ENCODE measurements around the gene FOXP1. TPM values are rescaled to one million over a fixed set of nuclear protein-coding genes. Genes with fewer than 3 reads are reported as not detected.
A peak's percentile ranks its signal among the peaks of the same experiment; 100 is the strongest.

FOXP1 gene
- total and polyA plus RNA-seq, 2 experiments from 2014 or later = 76.8 to 99.8 TPM

- H3K4me3 ChIP-seq = no peak overlapping the region
- H3K9me2 ChIP-seq (replicated peaks; ENCODE audit: insufficient read depth) = no peaks in the 10 kb centered on the region
- no peak for DNase-seq (ENCODE audit: low spot score)
- no peaks in the 10 kb centered on the region for H3K36me3 ChIP-seq (replicated peaks; ENCODE audit: insufficient read depth, low read depth)
- H3K4me2 ChIP-seq = no peak overlapping the region
- 93% methylated on average over 4 of the region's 4 CpGs for WGBS (ENCODE audit: low lambda C conversion rate, missing lambda C conversion rate)
- peaks cover 88% of the 10 kb centered on the region for H3K79me2 ChIP-seq
- no peaks in the 10 kb centered on the region for H3K27me3 ChIP-seq
- TF ChIP-seq, protein P1, sequence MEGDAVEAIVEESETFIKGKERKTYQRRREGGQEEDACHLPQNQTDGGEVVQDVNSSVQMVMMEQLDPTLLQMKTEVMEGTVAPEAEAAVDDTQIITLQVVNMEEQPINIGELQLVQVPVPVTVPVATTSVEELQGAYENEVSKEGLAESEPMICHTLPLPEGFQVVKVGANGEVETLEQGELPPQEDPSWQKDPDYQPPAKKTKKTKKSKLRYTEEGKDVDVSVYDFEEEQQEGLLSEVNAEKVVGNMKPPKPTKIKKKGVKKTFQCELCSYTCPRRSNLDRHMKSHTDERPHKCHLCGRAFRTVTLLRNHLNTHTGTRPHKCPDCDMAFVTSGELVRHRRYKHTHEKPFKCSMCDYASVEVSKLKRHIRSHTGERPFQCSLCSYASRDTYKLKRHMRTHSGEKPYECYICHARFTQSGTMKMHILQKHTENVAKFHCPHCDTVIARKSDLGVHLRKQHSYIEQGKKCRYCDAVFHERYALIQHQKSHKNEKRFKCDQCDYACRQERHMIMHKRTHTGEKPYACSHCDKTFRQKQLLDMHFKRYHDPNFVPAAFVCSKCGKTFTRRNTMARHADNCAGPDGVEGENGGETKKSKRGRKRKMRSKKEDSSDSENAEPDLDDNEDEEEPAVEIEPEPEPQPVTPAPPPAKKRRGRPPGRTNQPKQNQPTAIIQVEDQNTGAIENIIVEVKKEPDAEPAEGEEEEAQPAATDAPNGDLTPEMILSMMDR (IDR thresholded peaks at IDR 0.05; ENCODE audit: poor library complexity) = no peak
- no peak for TF ChIP-seq EZH2phosphoT487 (IDR thresholded peaks at IDR 0.05; ENCODE audit: low read depth, severe bottlenecking, unreplicated experiment)
- TF ChIP-seq EZH2 (IDR thresholded peaks at IDR 0.05; ENCODE audit: borderline replicate concordance) = no peak
- peaks cover 29% of the 10 kb centered on the region for H3K4me1 ChIP-seq (ENCODE audit: insufficient read depth)
- H2AFZ ChIP-seq = no peak overlapping the region
- H3K9me3 ChIP-seq (ENCODE audit: low read depth) = no peaks in the 10 kb centered on the region
- H4K20me1 ChIP-seq (ENCODE audit: insufficient read depth, poor library complexity, severe bottlenecking) = no peaks in the 10 kb centered on the region
- H3K27ac ChIP-seq = no peak overlapping the region
These were observed 460.9 kb downstream of the FOXP1 start for GRCh38 chr3:71122641-71123040.

DNA sequence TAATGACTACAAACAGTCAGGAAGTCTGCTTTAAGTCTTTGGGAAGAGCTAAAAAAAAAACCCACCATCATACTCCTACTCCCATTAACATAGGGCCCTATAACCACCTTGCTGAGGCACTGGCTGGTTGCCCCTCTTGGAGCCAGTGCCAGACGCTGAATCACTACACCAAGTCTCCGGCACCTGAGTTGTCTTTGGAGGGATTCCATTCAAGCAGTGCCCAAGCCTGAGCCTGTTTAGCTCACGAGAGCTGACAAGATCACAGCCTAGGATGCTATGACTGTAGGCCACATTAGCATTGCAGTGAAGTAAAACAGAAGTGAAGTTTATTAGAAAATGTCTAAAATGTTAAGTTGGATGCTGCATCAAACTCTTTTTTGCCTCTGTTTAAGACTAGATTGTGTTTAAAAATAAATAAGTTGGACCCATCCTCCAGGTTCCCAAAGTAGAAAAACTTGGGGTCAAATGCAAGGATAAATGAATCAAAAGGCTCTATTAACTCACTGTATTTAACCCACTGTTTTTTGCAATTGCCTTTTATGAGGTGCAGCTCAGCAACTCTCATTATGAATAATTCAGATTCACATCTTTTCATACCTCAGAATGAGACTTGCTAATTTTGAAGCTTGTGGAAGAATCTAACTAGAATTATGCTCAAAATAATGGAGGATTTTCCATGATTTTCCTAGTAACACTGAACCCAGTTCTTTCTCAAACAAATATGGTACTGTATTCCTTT lies 461.9 kb downstream of the FOXP1 start:
- TF ChIP-seq, protein P1 (IDR thresholded peaks at IDR 0.05; ENCODE audit: poor library complexity) = no peak
- TF ChIP-seq EZH2phosphoT487 (IDR thresholded peaks at IDR 0.05; ENCODE audit: low read depth, severe bottlenecking, unreplicated experiment) = no peak
- TF ChIP-seq EZH2 (IDR thresholded peaks at IDR 0.05; ENCODE audit: borderline replicate concordance) = no peak
- Histone ChIP-seq H3K4me2 (no peak overlapping the region), H3K79me2 (peaks cover 88% of the 10 kb centered on the region), H4K20me1 (ENCODE audit: insufficient read depth, poor library complexity, severe bottlenecking) (no peaks in the 10 kb centered on the region), H3K9me3 (ENCODE audit: low read depth) (no peaks in the 10 kb centered on the region), H2AFZ (no peak overlapping the region), H3K9me2 (replicated peaks; ENCODE audit: insufficient read depth) (no peaks in the 10 kb centered on the region), H3K27ac (peak overlapping the region; percentile 84), H3K4me3 (no peak overlapping the region), H3K4me1 (ENCODE audit: insufficient read depth) (peaks cover 28% of the 10 kb centered on the region), H3K36me3 (replicated peaks; ENCODE audit: insufficient read depth, low read depth) (no peaks in the 10 kb centered on the region), H3K27me3 (no peaks in the 10 kb centered on the region)
- 92% methylated on average over 3 of the region's 3 CpGs for WGBS (ENCODE audit: low lambda C conversion rate, missing lambda C conversion rate)
- DNase-seq (ENCODE audit: low spot score) = no peak

DNA sequence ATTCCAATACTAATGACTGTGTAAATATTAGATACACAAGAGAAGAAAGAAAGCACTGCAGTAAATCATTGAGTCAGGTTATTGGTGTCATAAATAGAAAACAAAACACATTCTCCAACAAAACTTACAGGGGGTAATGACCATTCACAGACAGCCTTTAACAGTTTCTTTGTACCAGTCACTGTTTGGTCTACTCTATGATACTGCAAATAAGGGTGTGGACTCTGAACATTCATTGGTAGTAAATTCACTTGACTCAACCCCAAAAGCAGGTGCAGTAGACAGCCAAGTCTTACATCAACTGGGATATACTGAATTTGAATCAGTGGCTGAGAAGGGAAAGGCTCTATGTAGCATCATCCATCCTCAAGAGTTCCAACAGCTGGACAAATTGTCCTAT lies 463.5 kb downstream of the FOXP1 start:
- Histone ChIP-seq H3K4me1 (ENCODE audit: insufficient read depth) (peaks cover 28% of the 10 kb centered on the region), H3K36me3 (replicated peaks; ENCODE audit: insufficient read depth, low read depth) (no peaks in the 10 kb centered on the region), H2AFZ (no peak overlapping the region), H3K79me2 (peaks cover 88% of the 10 kb centered on the region), H3K9me3 (ENCODE audit: low read depth) (no peaks in the 10 kb centered on the region), H3K27me3 (no peaks in the 10 kb centered on the region), H3K9me2 (replicated peaks; ENCODE audit: insufficient read depth) (no peaks in the 10 kb centered on the region), H3K27ac (peak overlapping the region; percentile 84), H3K4me3 (no peak overlapping the region), H4K20me1 (ENCODE audit: insufficient read depth, poor library complexity, severe bottlenecking) (no peaks in the 10 kb centered on the region), H3K4me2 (peak overlapping the region; percentile 34)
- TF ChIP-seq EZH2 (IDR thresholded peaks at IDR 0.05; ENCODE audit: borderline replicate concordance) = no peak
- peak; percentile 35 for DNase-seq (ENCODE audit: low spot score)

- no peaks in the 10 kb centered on the region for H3K9me3 ChIP-seq (ENCODE audit: low read depth)
- no peak overlapping the region for H2AFZ ChIP-seq
- H3K9me2 ChIP-seq (replicated peaks; ENCODE audit: insufficient read depth) = no peaks in the 10 kb centered on the region
- no peak overlapping the region for H3K4me3 ChIP-seq
- H3K4me2 ChIP-seq = peak overlapping the region; percentile 34
- H3K27ac ChIP-seq = peak overlapping the region; percentile 82
- WGBS (ENCODE audit: low lambda C conversion rate, missing lambda C conversion rate) = 72% methylated on average over 2 of the region's 2 CpGs
- no peaks in the 10 kb centered on the region for H3K27me3 ChIP-seq
- no peaks in the 10 kb centered on the region for H3K36me3 ChIP-seq (replicated peaks; ENCODE audit: insufficient read depth, low read depth)
- H4K20me1 ChIP-seq (ENCODE audit: insufficient read depth, poor library complexity, severe bottlenecking) = no peaks in the 10 kb centered on the region
- TF ChIP-seq EZH2 (IDR thresholded peaks at IDR 0.05; ENCODE audit: borderline replicate concordance) (no peak), EZH2phosphoT487 (IDR thresholded peaks at IDR 0.05; ENCODE audit: low read depth, severe bottlenecking, unreplicated experiment) (no peak)
- TF ChIP-seq, protein P1 (IDR thresholded peaks at IDR 0.05; ENCODE audit: poor library complexity) = no peak
- H3K79me2 ChIP-seq = peaks cover 88% of the 10 kb centered on the region
- peaks cover 28% of the 10 kb centered on the region for H3K4me1 ChIP-seq (ENCODE audit: insufficient read depth)
- DNase-seq (ENCODE audit: low spot score) = no peak
These were observed 464.4 kb downstream of the FOXP1 start for GRCh38 chr3:71119171-71119570.
